Uterus (tissue), 2 donors: ENCODE data around the gene FAM114A1.

Experiments used
- POLR2A ChIP-seq, 2 donors: fragments of 450-650 bp; IDR thresholded peaks; one replicate each; pipeline ENCODE4 v1.6.1; 2016; ENCODE audit warnings: antibody characterized with exemption in 2 of 2, mild to moderate bottlenecking in 1 of 2, moderate library complexity in 1 of 2
- TF ChIP-seq, protein P1 (sequence below), 4 experiments: fragments of 200-600 bp in 2 of 4; fragments of 450-650 bp in 2 of 4; sonication (generic) in 2 of 4; IDR thresholded peaks; one replicate each; pipeline ENCODE4 v1.5.1; 2016 to 2019; ENCODE audit warnings: antibody characterized with exemption in 4 of 4, mild to moderate bottlenecking in 2 of 4, moderate library complexity in 1 of 4

DNA sequence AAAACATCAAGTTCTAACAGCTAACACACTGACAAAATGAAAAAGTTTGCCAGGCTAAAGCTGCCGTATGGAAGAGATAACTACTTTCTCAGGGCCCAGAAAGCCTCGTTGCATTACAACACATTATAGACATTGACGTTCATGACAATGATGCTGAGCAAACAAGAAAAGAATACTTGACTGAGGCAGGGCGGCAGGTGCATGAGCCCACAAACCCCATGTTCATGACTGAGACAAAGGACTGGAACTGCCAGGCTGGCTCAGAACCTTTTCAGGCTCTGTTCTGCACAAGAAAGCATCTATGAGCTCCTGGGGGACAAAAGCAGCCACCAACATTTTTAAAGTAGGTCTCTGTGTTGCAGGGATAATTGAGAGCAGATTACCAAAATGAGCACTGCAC, 24.6 kb upstream of the FAM114A1 start:
- TF ChIP-seq, protein P1, sequence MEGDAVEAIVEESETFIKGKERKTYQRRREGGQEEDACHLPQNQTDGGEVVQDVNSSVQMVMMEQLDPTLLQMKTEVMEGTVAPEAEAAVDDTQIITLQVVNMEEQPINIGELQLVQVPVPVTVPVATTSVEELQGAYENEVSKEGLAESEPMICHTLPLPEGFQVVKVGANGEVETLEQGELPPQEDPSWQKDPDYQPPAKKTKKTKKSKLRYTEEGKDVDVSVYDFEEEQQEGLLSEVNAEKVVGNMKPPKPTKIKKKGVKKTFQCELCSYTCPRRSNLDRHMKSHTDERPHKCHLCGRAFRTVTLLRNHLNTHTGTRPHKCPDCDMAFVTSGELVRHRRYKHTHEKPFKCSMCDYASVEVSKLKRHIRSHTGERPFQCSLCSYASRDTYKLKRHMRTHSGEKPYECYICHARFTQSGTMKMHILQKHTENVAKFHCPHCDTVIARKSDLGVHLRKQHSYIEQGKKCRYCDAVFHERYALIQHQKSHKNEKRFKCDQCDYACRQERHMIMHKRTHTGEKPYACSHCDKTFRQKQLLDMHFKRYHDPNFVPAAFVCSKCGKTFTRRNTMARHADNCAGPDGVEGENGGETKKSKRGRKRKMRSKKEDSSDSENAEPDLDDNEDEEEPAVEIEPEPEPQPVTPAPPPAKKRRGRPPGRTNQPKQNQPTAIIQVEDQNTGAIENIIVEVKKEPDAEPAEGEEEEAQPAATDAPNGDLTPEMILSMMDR (IDR thresholded peaks at IDR 0.05), result no peak
- no peak for TF ChIP-seq POLR2A (IDR thresholded peaks at IDR 0.05)
